Activated CD8-positive, alpha-beta memory T cell treated with anti-CD3 and anti-CD28 coated beads, Interleukin-2, amount 50 U/mL, for 4 hours (primary cell): ENCODE data around the gene NECTIN2.
"Not testable (repeated sequence)": the region's sequence is repeated elsewhere in the genome, so short reads cannot be mapped to it uniquely, and the experiment has no call there.

Source experiments
- DNase-seq: peaks from one replicate; pipeline ENCODE4 v3.0.0-alpha.2; 2020

The NECTIN2 gene

DNA sequence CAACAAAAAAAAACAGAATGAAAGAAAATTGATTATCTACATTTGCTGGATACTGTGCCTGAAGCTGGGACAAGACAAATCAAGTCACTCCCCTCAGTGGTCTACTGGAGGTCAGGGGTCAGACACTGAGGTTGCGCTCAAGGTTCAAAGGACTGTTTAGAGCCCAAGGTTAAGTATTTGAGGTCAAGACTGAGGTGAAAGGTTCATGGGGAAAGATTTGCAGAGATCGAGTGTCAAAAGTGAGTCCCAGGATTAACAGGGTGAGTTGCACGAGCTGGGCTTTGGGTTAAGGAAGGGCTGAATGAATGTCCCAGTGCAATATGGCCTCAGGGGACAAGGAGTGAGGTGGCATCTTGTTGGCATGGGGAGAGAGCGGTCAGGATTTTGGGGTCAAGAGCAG, 41.6 kb downstream of the NECTIN2 start:
- no peak for DNase-seq

- not testable (repeated sequence) for DNase-seq
Measured at GRCh38 chr19:44888335-44888734, 42.2 kb downstream of the NECTIN2 start.

- no peak for DNase-seq
Measured at GRCh38 chr19:44889830-44890365, 43.8 kb downstream of the NECTIN2 start.

- DNase-seq, result no peak
Measured at GRCh38 chr19:44890366-44891015, 44.4 kb downstream of the NECTIN2 start.

GRCh38 chr19:44891016-44891882, 45.2 kb downstream of the NECTIN2 start, which contains the start of gene TOMM40:
TOMM40 (plus strand) TSS chr19:44891254; CDS start chr19:44891416, 162 bp downstream.
- peak; percentile 100 for DNase-seq

DNA sequence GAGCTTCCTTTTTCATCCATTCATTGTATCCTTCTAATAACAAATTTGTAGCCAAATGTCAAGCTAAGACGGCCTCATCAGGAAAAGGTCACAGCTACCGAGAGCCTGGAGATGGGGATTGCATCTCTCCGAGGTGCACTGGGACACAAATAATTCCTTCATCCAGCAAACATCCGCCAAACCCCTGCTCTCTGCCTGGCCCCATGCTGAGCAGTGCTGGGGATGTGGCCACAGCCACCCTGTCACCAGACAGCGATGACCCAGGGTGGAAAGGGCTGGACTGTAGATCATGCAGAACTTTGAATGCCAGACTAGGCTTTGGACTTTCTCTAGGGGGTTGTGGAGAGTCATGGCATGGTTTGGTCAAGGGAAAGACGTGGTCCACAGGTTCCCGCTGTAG, 46.8 kb downstream of the NECTIN2 start:
- DNase-seq, result no peak

DNA sequence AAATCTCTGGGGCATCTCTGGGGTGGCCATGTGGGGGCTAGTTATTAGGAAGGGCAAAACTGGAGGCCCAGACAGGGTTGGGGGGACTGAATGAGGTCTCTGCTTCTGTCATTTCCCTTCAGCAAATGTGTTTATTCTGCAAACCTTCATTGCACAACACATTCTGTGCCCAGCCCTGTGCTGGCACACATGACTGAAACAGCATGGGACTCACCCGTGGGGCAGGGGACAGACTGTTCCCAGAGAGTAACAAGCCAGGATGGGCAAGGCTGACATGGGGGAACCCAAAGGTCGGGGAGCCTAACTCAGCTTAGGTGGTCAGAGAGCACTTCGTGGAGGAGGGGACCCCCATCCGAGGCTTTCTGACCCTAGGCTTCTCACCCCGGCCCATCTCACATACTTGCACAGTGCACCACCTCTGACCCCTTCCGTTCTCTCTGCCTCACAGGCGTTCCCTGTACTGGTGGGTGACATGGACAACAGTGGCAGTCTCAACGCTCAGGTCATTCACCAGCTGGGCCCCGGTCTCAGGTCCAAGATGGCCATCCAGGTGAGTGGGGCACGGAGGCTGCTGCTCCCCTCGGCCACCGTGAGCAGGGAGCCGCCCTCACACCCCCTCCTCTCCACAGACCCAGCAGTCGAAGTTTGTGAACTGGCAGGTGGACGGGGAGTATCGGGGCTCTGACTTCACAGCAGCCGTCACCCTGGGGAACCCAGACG, 47.4 kb downstream of the NECTIN2 start:
- DNase-seq, result no peak

- no peak for DNase-seq
Measured at GRCh38 chr19:44894052-44894400, 47.9 kb downstream of the NECTIN2 start.

- no peak for DNase-seq
Measured at GRCh38 chr19:44894946-44895345, 48.8 kb downstream of the NECTIN2 start.

DNA sequence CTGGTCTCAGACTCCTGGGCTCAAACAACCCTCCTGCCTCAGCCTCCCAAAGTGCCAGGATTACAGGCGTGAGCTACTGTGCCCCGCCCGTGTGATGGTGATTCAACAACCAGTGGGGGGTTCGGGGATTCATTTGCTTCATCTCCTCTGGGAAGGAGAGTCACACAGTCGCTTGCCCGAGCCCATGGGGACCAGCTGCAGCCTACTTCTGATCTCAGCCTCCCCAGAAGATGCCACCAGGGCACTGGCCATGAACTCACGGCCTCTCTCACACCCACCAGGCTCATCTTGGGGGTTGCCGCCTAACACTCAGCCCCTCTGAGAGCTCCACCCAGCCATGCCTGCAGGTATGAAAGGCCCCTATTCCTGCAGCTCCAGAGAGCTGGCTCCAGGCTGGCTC, 51.7 kb downstream of the NECTIN2 start:
- DNase-seq, result no peak

DNA sequence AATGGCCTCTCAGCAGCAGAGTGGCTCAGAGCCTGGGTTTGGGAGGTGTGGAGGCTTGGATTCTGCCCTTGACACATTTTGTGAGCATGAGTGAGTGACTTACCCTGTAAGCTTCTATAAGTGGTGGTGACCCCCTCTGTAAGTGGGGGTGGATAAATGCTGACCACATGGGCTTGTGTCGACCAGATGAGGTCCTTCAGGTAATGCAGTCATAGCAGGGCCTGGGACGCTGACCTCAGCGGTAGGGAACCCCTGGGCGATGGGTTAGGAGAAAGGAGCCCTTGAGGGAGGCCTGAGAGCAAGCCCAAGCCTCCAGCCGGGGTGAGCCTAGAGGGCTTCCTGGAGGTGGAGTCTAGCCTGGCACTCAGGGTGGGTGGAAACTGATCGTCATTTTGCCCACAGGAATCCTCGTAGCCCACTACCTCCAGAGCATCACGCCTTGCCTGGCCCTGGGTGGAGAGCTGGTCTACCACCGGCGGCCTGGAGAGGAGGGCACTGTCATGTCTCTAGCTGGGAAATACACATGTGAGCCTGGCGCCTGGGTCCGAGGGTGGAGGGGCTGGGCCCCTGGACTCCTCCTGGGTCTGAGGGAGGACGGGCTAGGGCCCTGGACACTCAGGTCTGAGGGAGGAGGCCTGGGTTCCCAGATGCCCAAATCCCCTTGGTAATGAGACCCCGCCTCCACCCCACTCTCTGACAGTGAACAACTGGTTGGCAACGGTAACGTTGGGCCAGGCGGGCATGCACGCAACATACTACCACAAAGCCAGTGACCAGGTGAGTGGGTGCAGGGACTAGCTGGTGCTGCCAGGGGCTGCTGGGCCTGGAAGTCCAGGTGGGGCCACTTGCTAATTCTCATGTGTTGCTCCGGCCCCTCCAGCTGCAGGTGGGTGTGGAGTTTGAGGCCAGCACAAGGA, 54.5 kb downstream of the NECTIN2 start:
- DNase-seq, result no peak

GRCh38 chr19:44903216-44903601, 57.1 kb downstream of the NECTIN2 start:
- no peak for DNase-seq

DNA sequence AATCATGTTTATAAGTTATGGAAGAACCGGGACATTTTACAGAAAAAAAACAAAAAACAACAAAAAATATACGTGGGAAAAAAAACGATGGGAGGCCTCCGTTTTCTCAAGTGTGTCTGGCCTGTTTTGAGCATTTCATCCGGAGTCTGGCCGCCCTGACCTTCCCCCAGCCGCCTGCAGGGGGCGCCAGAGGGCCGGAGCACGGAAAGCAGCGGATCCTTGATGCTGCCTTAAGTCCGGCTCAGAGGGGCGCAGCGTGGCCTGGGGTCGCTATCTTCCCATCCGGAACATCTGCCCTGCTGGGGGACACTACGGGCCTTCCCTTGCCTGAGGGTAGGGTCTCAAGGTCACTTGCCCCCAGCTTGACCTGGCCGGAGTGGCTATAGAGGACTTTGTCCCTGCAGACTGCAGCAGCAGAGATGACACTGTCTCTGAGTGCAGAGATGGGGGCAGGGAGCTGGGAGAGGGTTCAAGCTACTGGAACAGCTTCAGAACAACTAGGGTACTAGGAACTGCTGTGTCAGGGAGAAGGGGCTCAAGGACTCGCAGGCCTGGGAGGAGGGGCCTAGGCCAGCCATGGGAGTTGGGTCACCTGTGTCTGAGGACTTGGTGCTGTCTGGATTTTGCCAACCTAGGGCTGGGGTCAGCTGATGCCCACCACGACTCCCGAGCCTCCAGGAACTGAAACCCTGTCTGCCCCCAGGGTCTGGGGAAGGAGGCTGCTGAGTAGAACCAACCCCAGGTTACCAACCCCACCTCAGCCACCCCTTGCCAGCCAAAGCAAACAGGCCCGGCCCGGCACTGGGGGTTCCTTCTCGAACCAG, 57.7 kb downstream of the NECTIN2 start:
- peak; percentile 79 for DNase-seq

GRCh38 chr19:44904426-44904994, 58.4 kb downstream of the NECTIN2 start:
- DNase-seq, result no peak

- DNase-seq, result no peak
Measured at GRCh38 chr19:44905437-44906160, 59.5 kb downstream of the NECTIN2 start, which contains the start of gene APOE. APOE (plus strand) TSS chr19:44905796; CDS start chr19:44906625, 829 bp downstream.

DNA sequence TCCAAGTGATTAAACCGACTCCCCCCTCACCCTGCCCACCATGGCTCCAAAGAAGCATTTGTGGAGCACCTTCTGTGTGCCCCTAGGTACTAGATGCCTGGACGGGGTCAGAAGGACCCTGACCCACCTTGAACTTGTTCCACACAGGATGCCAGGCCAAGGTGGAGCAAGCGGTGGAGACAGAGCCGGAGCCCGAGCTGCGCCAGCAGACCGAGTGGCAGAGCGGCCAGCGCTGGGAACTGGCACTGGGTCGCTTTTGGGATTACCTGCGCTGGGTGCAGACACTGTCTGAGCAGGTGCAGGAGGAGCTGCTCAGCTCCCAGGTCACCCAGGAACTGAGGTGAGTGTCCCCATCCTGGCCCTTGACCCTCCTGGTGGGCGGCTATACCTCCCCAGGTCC, 61.5 kb downstream of the NECTIN2 start:
- DNase-seq, result no peak

- no peak for DNase-seq
Measured at GRCh38 chr19:44908074-44908835, 62.2 kb downstream of the NECTIN2 start.

DNA sequence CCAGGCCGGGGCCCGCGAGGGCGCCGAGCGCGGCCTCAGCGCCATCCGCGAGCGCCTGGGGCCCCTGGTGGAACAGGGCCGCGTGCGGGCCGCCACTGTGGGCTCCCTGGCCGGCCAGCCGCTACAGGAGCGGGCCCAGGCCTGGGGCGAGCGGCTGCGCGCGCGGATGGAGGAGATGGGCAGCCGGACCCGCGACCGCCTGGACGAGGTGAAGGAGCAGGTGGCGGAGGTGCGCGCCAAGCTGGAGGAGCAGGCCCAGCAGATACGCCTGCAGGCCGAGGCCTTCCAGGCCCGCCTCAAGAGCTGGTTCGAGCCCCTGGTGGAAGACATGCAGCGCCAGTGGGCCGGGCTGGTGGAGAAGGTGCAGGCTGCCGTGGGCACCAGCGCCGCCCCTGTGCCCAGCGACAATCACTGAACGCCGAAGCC, 62.8 kb downstream of the NECTIN2 start:
- DNase-seq, result no peak

- no peak for DNase-seq
Measured at GRCh38 chr19:44909775-44910174, 63.7 kb downstream of the NECTIN2 start.
